Neural progenitor cell (in vitro differentiated cells): ENCODE measurements around the gene TNNC2. TPM values are rescaled to one million over a fixed set of nuclear protein-coding genes. Genes with fewer than 3 reads are reported as not detected.

Experiments
- DNase-seq: peaks from one replicate; pipeline ENCODE4 v3.0.0-alpha.2; 2016; ENCODE audit warnings: low spot score
- H2AFZ ChIP-seq: fragments of 200-600 bp; sonication (generic); replicated peaks from 2 replicates; pipeline ENCODE4 v1.6.1; 2016; ENCODE audit warnings: antibody characterized with exemption
- H3F3A ChIP-seq: fragments of 200-600 bp; sonication (generic); 2 replicates; pipeline ENCODE4 v1.6.1; 2016; ENCODE audit warnings: antibody characterized with exemption, low read depth
- H3K27ac ChIP-seq: fragments of 200-600 bp; sonication (generic); 2 replicates; pipeline ENCODE4 v1.5.1; 2016; ENCODE audit warnings: mild to moderate bottlenecking
- H3K27me3 ChIP-seq: fragments of 200-600 bp; sonication (generic); 2 replicates; pipeline ENCODE4 v1.6.1; 2016; ENCODE audit warnings: mild to moderate bottlenecking, moderate library complexity
- H3K36me3 ChIP-seq: fragments of 200-600 bp; sonication (generic); 2 replicates; pipeline ENCODE4 v1.5.1; 2016
- H3K4me1 ChIP-seq: fragments of 200-600 bp; sonication (generic); 2 replicates; pipeline ENCODE4 v1.6.1; 2016; ENCODE audit warnings: mixed run types
- H3K4me2 ChIP-seq: fragments of 200-600 bp; sonication (generic); 2 replicates; pipeline ENCODE4 v1.6.1; 2016
- H3K4me3 ChIP-seq: fragments of 200-600 bp; sonication (generic); 2 replicates; pipeline ENCODE4 v1.5.1; 2016
- H3K79me2 ChIP-seq: fragments of 200-600 bp; sonication (generic); 2 replicates; pipeline ENCODE4 v1.6.1; 2016; ENCODE audit warnings: low read depth
- H3K9ac ChIP-seq: fragments of 200-600 bp; sonication (generic); 2 replicates; pipeline ENCODE4 v1.6.1; 2016
- H3K9me3 ChIP-seq: fragments of 200-600 bp; sonication (generic); 2 replicates; pipeline ENCODE4 v1.5.1; 2016; ENCODE audit warnings: low read depth
- H4K20me1 ChIP-seq: fragments of 200-600 bp; sonication (generic); 2 replicates; pipeline ENCODE4 v1.6.1; 2016; ENCODE audit warnings: low read depth
- H3K27ac Mint-ChIP-seq: 3 replicates; pipeline ENCODE4 v1.8.0; 2021; ENCODE audit warnings: mixed read lengths
- H3K27me3 Mint-ChIP-seq: 2 replicates; pipeline ENCODE4 v1.8.0; 2022; ENCODE audit warnings: low read depth, mild to moderate bottlenecking, inconsistent platforms, moderate library complexity, mixed read lengths; ENCODE audit not compliant: insufficient read depth
- H3K36me3 Mint-ChIP-seq: 3 replicates; pipeline ENCODE4 v1.8.0; 2021; ENCODE audit warnings: mixed read lengths
- H3K4me1 Mint-ChIP-seq: 3 replicates; pipeline ENCODE4 v1.8.0; 2021; ENCODE audit warnings: mixed read lengths
- H3K4me3 Mint-ChIP-seq: 3 replicates; pipeline ENCODE4 v1.8.0; 2021; ENCODE audit warnings: mild to moderate bottlenecking, moderate library complexity, mixed read lengths
- H3K9me3 Mint-ChIP-seq: 3 replicates; pipeline ENCODE4 v1.8.0; 2020; ENCODE audit warnings: mixed read lengths
- EZH2 ChIP-seq: fragments of 200-600 bp; sonication (generic); IDR thresholded peaks from 2 replicates; pipeline ENCODE4 v1.6.1; 2017; ENCODE audit warnings: antibody characterized with exemption, mild to moderate bottlenecking, moderate library complexity
- EZH2phosphoT487 ChIP-seq: fragments of 200-600 bp; sonication (generic); IDR thresholded peaks from 2 replicates; pipeline ENCODE4 v1.6.1; 2017; ENCODE audit warnings: antibody characterized with exemption
- total RNA-seq: library from RNA; depleted of rRNA; stranded (reverse); fragments of >200 nt; gene quantifications from 2 replicates; pipeline ENCODE4 v1.2.3, GENCODE V29; 2015; ENCODE audit warnings: low replicate concordance
- TF ChIP-seq, protein P1 (sequence below): fragments of 200-600 bp; sonication (generic); IDR thresholded peaks from 2 replicates; pipeline ENCODE4 v1.5.1; 2017; ENCODE audit warnings: antibody characterized with exemption, mild to moderate bottlenecking

The TNNC2 gene
- total RNA-seq, 1 donor from 2014 or later: not detected

DNA sequence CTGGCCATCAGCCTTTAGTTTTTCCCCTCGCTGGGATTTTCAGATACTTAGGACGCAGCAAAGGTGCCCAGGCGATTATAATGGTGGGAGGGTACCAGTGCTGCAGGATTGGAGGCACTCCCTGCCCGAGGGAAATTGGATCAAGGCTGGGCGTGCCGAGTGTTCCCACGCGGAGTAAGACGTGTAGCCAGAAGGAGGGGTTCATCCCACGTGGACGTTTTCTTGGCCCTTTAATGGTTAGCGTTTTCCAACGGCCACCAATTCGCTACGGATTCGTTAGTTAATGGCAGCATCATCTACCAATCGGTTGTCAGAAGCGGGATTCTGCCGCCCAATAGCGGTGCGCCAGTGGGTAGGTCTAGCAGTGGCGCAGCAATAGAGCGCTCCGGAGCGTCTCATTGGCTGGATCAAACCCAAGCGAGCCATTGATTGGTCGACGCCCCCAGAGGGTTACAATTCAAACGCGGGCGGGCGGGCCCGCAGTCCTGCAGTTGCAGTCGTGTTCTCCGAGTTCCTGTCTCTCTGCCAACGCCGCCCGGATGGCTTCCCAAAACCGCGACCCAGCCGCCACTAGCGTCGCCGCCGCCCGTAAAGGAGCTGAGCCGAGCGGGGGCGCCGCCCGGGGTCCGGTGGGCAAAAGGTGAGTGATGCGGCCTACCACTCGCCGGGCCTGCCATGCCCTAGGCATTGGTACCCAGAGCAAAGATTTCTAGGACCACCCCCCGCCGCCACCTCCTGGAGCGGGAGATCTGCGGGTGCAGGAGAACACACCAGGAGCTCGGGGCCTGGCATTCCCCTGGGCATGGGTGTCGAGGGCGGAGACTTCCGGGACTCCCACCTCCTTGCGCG lies 14.7 kb downstream of the TNNC2 start, which contains the start of gene UBE2C:
UBE2C (plus strand) TSS at position 488 of the 849 bp plus-strand sequence; CDS start at position 540, 52 bp downstream.
- peak within 1 kb of the TSS; percentile 95 for H3K27ac Mint-ChIP-seq

DNA sequence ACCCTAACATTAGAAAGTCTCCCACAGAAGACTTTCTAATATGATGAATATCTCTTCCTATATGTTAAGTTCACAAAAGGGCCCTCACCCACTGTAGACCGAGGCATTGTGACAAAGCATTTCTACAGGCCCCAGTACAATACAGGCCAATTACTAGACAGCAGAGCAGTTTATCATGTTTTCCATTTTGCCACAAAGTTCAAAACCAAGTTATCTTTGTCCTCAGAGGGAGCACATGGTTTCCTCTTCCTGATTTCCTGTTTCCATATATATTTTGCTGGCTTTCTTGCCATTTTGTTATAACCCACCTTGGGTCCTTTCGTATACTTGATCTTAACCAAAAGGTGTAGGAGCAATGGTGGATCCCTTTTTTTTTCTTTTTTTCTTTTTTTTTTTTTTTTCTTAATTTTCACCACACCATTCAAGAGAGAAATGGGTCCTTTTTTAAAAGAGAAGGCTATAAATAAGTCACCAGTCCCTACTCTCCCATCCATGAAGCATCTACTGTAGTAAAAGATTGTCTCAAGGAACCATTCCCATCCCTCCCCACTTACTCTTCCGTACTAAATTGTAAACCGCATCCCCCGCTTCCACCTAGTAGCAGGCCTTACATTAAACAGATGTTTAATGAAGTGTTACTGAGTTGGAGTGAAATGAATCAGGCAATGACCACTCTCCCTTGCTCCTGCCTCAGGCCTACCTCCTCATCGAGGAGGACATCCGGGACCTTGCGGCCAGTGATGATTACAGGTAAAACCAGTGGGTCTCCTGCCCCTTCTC lies 16.7 kb downstream of the TNNC2 start:
- H3K4me1 ChIP-seq: peaks cover 16% of the 10 kb centered on the region
- Mint-ChIP-seq H3K4me1 (peaks cover 22% of the 10 kb centered on the region), H3K4me3 (no peak overlapping the region), H3K36me3 (peaks cover 38% of the 10 kb centered on the region), H3K27me3 (peaks cover 2% of the 10 kb centered on the region), H3K9me3 (peaks cover 3% of the 10 kb centered on the region), H3K27ac (no peak overlapping the region)
- peaks cover 20% of the 10 kb centered on the region for H3F3A ChIP-seq
- no peak overlapping the region for H3K4me3 ChIP-seq
- peaks cover 4% of the 10 kb centered on the region for H3K36me3 ChIP-seq
- DNase-seq: no peak
- H3K79me2 ChIP-seq: peaks cover 27% of the 10 kb centered on the region
- no peaks in the 10 kb centered on the region for H3K27me3 ChIP-seq
- peaks cover 18% of the 10 kb centered on the region for H4K20me1 ChIP-seq
- no peak overlapping the region for H3K4me2 ChIP-seq
- H3K9ac ChIP-seq: no peak overlapping the region
- H2AFZ ChIP-seq: no peak overlapping the region
- H3K9me3 ChIP-seq: no peaks in the 10 kb centered on the region
- no peak overlapping the region for H3K27ac ChIP-seq
- TF ChIP-seq EZH2: no peak
- TF ChIP-seq, protein P1, sequence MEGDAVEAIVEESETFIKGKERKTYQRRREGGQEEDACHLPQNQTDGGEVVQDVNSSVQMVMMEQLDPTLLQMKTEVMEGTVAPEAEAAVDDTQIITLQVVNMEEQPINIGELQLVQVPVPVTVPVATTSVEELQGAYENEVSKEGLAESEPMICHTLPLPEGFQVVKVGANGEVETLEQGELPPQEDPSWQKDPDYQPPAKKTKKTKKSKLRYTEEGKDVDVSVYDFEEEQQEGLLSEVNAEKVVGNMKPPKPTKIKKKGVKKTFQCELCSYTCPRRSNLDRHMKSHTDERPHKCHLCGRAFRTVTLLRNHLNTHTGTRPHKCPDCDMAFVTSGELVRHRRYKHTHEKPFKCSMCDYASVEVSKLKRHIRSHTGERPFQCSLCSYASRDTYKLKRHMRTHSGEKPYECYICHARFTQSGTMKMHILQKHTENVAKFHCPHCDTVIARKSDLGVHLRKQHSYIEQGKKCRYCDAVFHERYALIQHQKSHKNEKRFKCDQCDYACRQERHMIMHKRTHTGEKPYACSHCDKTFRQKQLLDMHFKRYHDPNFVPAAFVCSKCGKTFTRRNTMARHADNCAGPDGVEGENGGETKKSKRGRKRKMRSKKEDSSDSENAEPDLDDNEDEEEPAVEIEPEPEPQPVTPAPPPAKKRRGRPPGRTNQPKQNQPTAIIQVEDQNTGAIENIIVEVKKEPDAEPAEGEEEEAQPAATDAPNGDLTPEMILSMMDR: no peak
- no peak for TF ChIP-seq EZH2phosphoT487

More for the DNA sequence above, 14.7 kb downstream of the TNNC2 start, which contains the start of gene UBE2C:
- Histone ChIP-seq H3K36me3 (peaks cover 9% of the 10 kb centered on the region), H2AFZ (peak within 1 kb of the TSS; percentile 34), H4K20me1 (peaks cover 38% of the 10 kb centered on the region), H3K4me1 (peaks cover 16% of the 10 kb centered on the region), H3F3A (peaks cover 40% of the 10 kb centered on the region), H3K4me2 (peak within 1 kb of the TSS; percentile 92), H3K9me3 (no peaks in the 10 kb centered on the region), H3K79me2 (peaks cover 36% of the 10 kb centered on the region), H3K27ac (no peak within 1 kb of the TSS), H3K4me3 (peak within 1 kb of the TSS; percentile 98), H3K9ac (peak within 1 kb of the TSS; percentile 81), H3K27me3 (no peaks in the 10 kb centered on the region)
- no peaks in the 10 kb centered on the region for H3K27me3 Mint-ChIP-seq
- peak within 1 kb of the TSS; percentile 99 for H3K4me3 Mint-ChIP-seq
- peaks cover 3% of the 10 kb centered on the region for H3K9me3 Mint-ChIP-seq
- peak; percentile 98 for DNase-seq
- peaks cover 30% of the 10 kb centered on the region for H3K4me1 Mint-ChIP-seq
- TF ChIP-seq EZH2 (no peak), EZH2phosphoT487 (no peak)
- TF ChIP-seq, protein P1: no peak
- H3K36me3 Mint-ChIP-seq: peaks cover 45% of the 10 kb centered on the region

GRCh38 chr20:45801851-45802250 lies 25.3 kb downstream of the TNNC2 start:
- H3K36me3 ChIP-seq: no peaks in the 10 kb centered on the region

More at GRCh38 chr20:45801851-45802250, 25.3 kb downstream of the TNNC2 start:
- H2AFZ ChIP-seq: no peak overlapping the region
- H3K4me1 ChIP-seq: no peaks in the 10 kb centered on the region
- no peaks in the 10 kb centered on the region for H3K9me3 Mint-ChIP-seq
- H3K27me3 Mint-ChIP-seq: peaks cover 2% of the 10 kb centered on the region
- no peak overlapping the region for H3K9ac ChIP-seq
- H3K36me3 Mint-ChIP-seq: peaks cover 8% of the 10 kb centered on the region
- H3K9me3 ChIP-seq: no peaks in the 10 kb centered on the region
- H3K4me1 Mint-ChIP-seq: peaks cover 2% of the 10 kb centered on the region
- H3K4me2 ChIP-seq: no peak overlapping the region
- H4K20me1 ChIP-seq: peaks cover 3% of the 10 kb centered on the region
- no peaks in the 10 kb centered on the region for H3K79me2 ChIP-seq
- H3K27ac ChIP-seq: no peak overlapping the region
- no peak for DNase-seq
- H3K4me3 ChIP-seq: no peak overlapping the region
- no peak overlapping the region for H3K4me3 Mint-ChIP-seq
- TF ChIP-seq, protein P1: no peak
- TF ChIP-seq EZH2 (no peak), EZH2phosphoT487 (no peak)
- H3K27me3 ChIP-seq: no peaks in the 10 kb centered on the region
- no peak overlapping the region for H3K27ac Mint-ChIP-seq
- H3F3A ChIP-seq: peaks cover 13% of the 10 kb centered on the region
